GM23248 (cell line): ENCODE measurements around the gene TIMP3.

Source experiments
- EZH2 ChIP-seq: fragments of 200-600 bp; sonication (generic); IDR thresholded peaks from 2 replicates; pipeline ENCODE4 v1.6.1; 2018; ENCODE audit warnings: antibody characterized with exemption, mild to moderate bottlenecking; ENCODE audit not compliant: insufficient read depth, poor library complexity, severe bottlenecking
- EZH2phosphoT487 ChIP-seq: fragments of 200-600 bp; sonication (generic); IDR thresholded peaks from 2 replicates; pipeline ENCODE4 v1.6.1; 2018; ENCODE audit warnings: antibody characterized with exemption, moderate library complexity, mild to moderate bottlenecking, low read depth; ENCODE audit not compliant: insufficient read depth

GRCh38 chr22:32837142-32837541 is 35.6 kb downstream of the TIMP3 start:
- TF ChIP-seq EZH2 (no peak), EZH2phosphoT487 (no peak)
